HepG2 (cell line): ENCODE measurements around the gene DSE. TPM values are rescaled to one million over a fixed set of nuclear protein-coding genes. Genes with fewer than 3 reads are reported as not detected.

ENCODE experiments used
- BATF2 ChIP-seq: sonication (generic); formaldehyde crosslinking; IDR thresholded peaks from 2 replicates; pipeline ENCODE4 v1.8.0; 2022; ENCODE audit warnings: mild to moderate bottlenecking, missing genetic modification reagents, moderate library complexity
- EZH2 ChIP-seq: conservative IDR thresholded peaks from 2 replicates; pipeline ENCODE4 v1.6.1; 2012; ENCODE audit warnings: mild to moderate bottlenecking, low read depth, low read length, moderate library complexity
- HNRNPL ChIP-seq: fragments of 200-400 bp; formaldehyde crosslinking; IDR thresholded peaks from 2 replicates; pipeline ENCODE4 v1.6.1; 2017; ENCODE audit warnings: mild to moderate bottlenecking, low read depth, low read length
- LCORL ChIP-seq, 2 experiments: fragments of 450-650 bp in 1 of 2; sonication (generic) in 1 of 2; formaldehyde crosslinking in 1 of 2; IDR thresholded peaks; 2 replicates each; pipeline versions ENCODE4 v1.5.0 to v1.6.1; 2017 to 2020; ENCODE audit warnings: antibody characterized with exemption in 1 of 2, missing genetic modification reagents in 1 of 2
- MED13 ChIP-seq: sonication (generic); formaldehyde crosslinking; IDR thresholded peaks from 2 replicates; pipeline ENCODE4 v1.5.0; 2020; ENCODE audit warnings: missing genetic modification reagents
- ZKSCAN8 ChIP-seq: IDR thresholded peaks from 2 replicates; pipeline ENCODE4 v1.6.1; 2016; ENCODE audit warnings: borderline replicate concordance, missing genetic modification reagents, missing compliant biosample characterization
- ZNF253 ChIP-seq: sonication (generic); formaldehyde crosslinking; IDR thresholded peaks from 2 replicates; pipeline ENCODE4 v1.8.0; 2022; ENCODE audit warnings: mild to moderate bottlenecking, missing genetic modification reagents, borderline replicate concordance
- ZNF263 ChIP-seq: sonication (generic); formaldehyde crosslinking; IDR thresholded peaks from 2 replicates; pipeline ENCODE4 v1.4.0; 2020; ENCODE audit warnings: missing genetic modification reagents
- ZNF292 ChIP-seq: sonication (generic); formaldehyde crosslinking; IDR thresholded peaks from 2 replicates; pipeline ENCODE4 v1.8.1; 2022; ENCODE audit warnings: mild to moderate bottlenecking, low read depth, missing genetic modification reagents, borderline replicate concordance
- ZNF383 ChIP-seq: sonication (generic); formaldehyde crosslinking; IDR thresholded peaks from 2 replicates; pipeline ENCODE4 v1.4.0; 2020; ENCODE audit warnings: missing genetic modification reagents, mild to moderate bottlenecking, borderline replicate concordance
- ZNF777 ChIP-seq: sonication (generic); formaldehyde crosslinking; IDR thresholded peaks from 2 replicates; pipeline ENCODE4 v1.4.0; 2020; ENCODE audit warnings: missing genetic modification reagents
- ZNF781 ChIP-seq: sonication (generic); formaldehyde crosslinking; IDR thresholded peaks from 2 replicates; pipeline ENCODE4 v1.5.1; 2020; ENCODE audit warnings: borderline replicate concordance, mild to moderate bottlenecking, missing genetic modification reagents; ENCODE audit errors: not compliant biosample characterization
- ZNF800 ChIP-seq: sonication (generic); formaldehyde crosslinking; IDR thresholded peaks from 2 replicates; pipeline ENCODE4 v1.4.0; 2020; ENCODE audit warnings: missing genetic modification reagents
- polyA plus RNA-seq, 8 experiments: library from polyadenylated mRNA; depleted of rRNA in 3 of 8; stranded (reverse) in 7 of 8; unstranded in 1 of 8; fragments of >200 nt; fragmentation: Illumina TruSeq in 4 of 8; extraction: Trizol in 4 of 8; gene quantifications; 2 replicates each; pipeline versions ENCODE4 v1.2.1 to v1.2.3, GENCODE V29; 2011 to 2016; ENCODE audit warnings: low read depth in 4 of 8, missing spikeins in 1 of 8, mixed read lengths in 1 of 8; ENCODE audit not compliant: insufficient read depth in 1 of 8
- total RNA-seq, 5 experiments: library from RNA; depleted of rRNA; stranded (reverse); fragments of >200 nt; fragmentation: Illumina TruSeq; extraction: Trizol; gene quantifications; 2 replicates each; pipeline ENCODE4 v1.2.3, GENCODE V29; 2016; ENCODE audit warnings: low read depth in 1 of 5

The DSE gene
- total and polyA plus RNA-seq, 2 of the 13 experiments (the other 11 are each of a cell fraction or from before 2014, with no cell fraction given), result 2.6 to 4.6 TPM

GRCh38 chr6:116371120-116371917 lies 572 bp downstream of the DSE start (continued):
- no peak for TF ChIP-seq BATF2
- 0 out of 2 replicates have a peak, but pooled peaks have one; percentile 48 for TF ChIP-seq ZNF253
- peak; percentile 97 for TF ChIP-seq ZNF777 (CRISPR knock-in tag)
- no peak for TF ChIP-seq LCORL (IDR thresholded peaks at IDR 0.05)
- no peak for TF ChIP-seq LCORL (CRISPR knock-in tag; IDR thresholded peaks at IDR 0.05)
- TF ChIP-seq ZNF781 (CRISPR knock-in tag), result no peak
- peak; percentile 96 for TF ChIP-seq EZH2
- no peak; the same call in 1 of the 2 replicates for TF ChIP-seq ZNF383
- TF ChIP-seq ZNF263 (CRISPR knock-in tag), result peak; percentile 30; the same call in 1 of the 2 replicates
- TF ChIP-seq ZNF292, result no peak
- TF ChIP-seq ZKSCAN8 (CRISPR knock-in tag), result no peak
- peak; percentile 98 for TF ChIP-seq ZNF800 (CRISPR knock-in tag)
- 0 out of 2 replicates have a peak, but pooled peaks have one; percentile 29 for TF ChIP-seq MED13 (CRISPR knock-in tag)
- no peak for TF ChIP-seq HNRNPL
- TF ChIP-seq, all 625 proteins: peak for 47
